Measurements from ENCODE around the gene FLVCR2. TPM values are rescaled to one million over a fixed set of nuclear protein-coding genes. Genes with fewer than 3 reads are reported as not detected.

The FLVCR2 gene
- polyA plus RNA-seq, 1 of the 3 experiments (the other 2 are of a cell fraction): 0.05 TPM

DNA sequence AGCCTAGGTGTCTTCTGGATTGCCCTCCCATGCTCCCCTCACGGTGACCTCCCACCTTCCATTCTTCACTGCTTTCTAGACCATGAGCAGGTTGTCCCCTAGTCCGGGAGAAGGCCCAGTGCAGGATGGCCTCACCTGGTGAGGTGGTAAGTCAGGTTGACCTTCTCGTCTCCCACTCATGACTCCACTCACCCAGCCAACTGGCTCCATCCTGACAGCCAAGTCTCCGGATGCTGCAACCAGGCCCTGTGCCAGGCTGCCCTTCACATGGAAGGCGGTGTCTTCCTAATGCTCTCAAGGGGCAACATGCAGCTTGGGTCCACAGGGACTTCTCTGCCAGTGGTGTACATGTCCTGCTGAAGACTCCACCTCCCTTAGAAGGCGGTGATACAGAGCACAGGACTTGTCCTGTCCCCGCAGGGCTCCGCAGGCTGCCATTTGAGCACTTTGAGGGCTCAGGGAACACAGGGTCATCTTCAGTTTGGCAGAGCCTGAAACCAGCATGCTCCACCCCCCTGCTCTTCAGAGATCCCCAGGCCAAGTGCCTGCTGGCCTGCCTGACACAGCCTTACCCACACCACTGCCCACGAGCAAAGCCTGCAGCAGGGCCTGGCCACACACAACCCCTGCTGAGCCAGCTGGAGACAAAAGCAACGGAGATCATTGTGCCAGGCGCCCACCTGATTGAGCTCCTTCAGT lies 30.7 kb upstream of the FLVCR2 start:
- no peak overlapping the region for H2AFZ ChIP-seq (ENCODE audit: low read depth)
- H3K4me2 ChIP-seq: no peak overlapping the region
- CTCF ChIA-PET: interaction anchor here (1.5 to 5.2 kb wide), 4 partner anchors 13 to 59 kb away, joined by 4 to 31 read pairs (median 10); no protein-coding TSS in a partner anchor
- no peak for DNase-seq
- H3F3A ChIP-seq (replicated peaks; ENCODE audit: insufficient read depth): no peaks in the 10 kb centered on the region
- H3K4me3 ChIP-seq (ENCODE audit: low read depth in 2 of 2, low read length in 1 of 2): no peak overlapping the region
- H3K9ac ChIP-seq: no peak overlapping the region
- TF ChIP-seq, protein P1, sequence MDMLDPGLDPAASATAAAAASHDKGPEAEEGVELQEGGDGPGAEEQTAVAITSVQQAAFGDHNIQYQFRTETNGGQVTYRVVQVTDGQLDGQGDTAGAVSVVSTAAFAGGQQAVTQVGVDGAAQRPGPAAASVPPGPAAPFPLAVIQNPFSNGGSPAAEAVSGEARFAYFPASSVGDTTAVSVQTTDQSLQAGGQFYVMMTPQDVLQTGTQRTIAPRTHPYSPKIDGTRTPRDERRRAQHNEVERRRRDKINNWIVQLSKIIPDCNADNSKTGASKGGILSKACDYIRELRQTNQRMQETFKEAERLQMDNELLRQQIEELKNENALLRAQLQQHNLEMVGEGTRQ (IDR thresholded peaks at IDR 0.05; ENCODE audit: borderline replicate concordance, low read depth, low read length): no peak
- TF ChIP-seq MEF2A (IDR thresholded peaks at IDR 0.05; ENCODE audit: borderline replicate concordance, low read depth) (no peak), TCF12 (IDR thresholded peaks at IDR 0.05) (no peak), RCOR1 (IDR thresholded peaks at IDR 0.05; ENCODE audit: low read length) (no peak), SIN3A (IDR thresholded peaks at IDR 0.05; ENCODE audit: borderline replicate concordance, low read depth, low read length) (no peak), ELF1 (IDR thresholded peaks at IDR 0.05) (no peak), GATA2 (CRISPR knock-in tag; IDR thresholded peaks at IDR 0.05) (no peak), CHD2 (IDR thresholded peaks at IDR 0.05; ENCODE audit: low read length, partially characterized antibody) (no peak), FOXJ3 (CRISPR knock-in tag; IDR thresholded peaks at IDR 0.05) (no peak), TEAD4 (IDR thresholded peaks at IDR 0.05; ENCODE audit: borderline replicate concordance, insufficient read depth) (no peak), IRF3 (IDR thresholded peaks at IDR 0.05; ENCODE audit: low read depth, low read length) (no peak), RAD21 (IDR thresholded peaks at IDR 0.05; ENCODE audit: low read length) (no peak), YY1 (IDR thresholded peaks at IDR 0.05; ENCODE audit: low read depth) (no peak), NRF1 (IDR thresholded peaks at IDR 0.05; ENCODE audit: low read depth, low read length) (no peak), MXI1 (IDR thresholded peaks at IDR 0.05; ENCODE audit: low read depth, low read length) (no peak), RXRA (IDR thresholded peaks at IDR 0.05; ENCODE audit: borderline replicate concordance, low read depth) (no peak), FOSL2 (IDR thresholded peaks at IDR 0.05; ENCODE audit: borderline replicate concordance, low read depth) (no peak), EZH2phosphoT487 (IDR thresholded peaks at IDR 0.05; ENCODE audit: borderline replicate concordance, low read depth) (no peak), NFIC (IDR thresholded peaks at IDR 0.05; ENCODE audit: borderline replicate concordance) (no peak)
- TF ChIP-seq, protein P2, sequence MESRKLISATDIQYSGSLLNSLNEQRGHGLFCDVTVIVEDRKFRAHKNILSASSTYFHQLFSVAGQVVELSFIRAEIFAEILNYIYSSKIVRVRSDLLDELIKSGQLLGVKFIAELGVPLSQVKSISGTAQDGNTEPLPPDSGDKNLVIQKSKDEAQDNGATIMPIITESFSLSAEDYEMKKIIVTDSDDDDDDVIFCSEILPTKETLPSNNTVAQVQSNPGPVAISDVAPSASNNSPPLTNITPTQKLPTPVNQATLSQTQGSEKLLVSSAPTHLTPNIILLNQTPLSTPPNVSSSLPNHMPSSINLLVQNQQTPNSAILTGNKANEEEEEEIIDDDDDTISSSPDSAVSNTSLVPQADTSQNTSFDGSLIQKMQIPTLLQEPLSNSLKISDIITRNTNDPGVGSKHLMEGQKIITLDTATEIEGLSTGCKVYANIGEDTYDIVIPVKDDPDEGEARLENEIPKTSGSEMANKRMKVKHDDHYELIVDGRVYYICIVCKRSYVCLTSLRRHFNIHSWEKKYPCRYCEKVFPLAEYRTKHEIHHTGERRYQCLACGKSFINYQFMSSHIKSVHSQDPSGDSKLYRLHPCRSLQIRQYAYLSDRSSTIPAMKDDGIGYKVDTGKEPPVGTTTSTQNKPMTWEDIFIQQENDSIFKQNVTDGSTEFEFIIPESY (IDR thresholded peaks at IDR 0.05; ENCODE audit: borderline replicate concordance, low read depth): no peak
- no peaks in the 10 kb centered on the region for H3K9me3 ChIP-seq
- H3K4me1 ChIP-seq (ENCODE audit: control insufficient read depth in 1 of 2, insufficient read depth in 2 of 2, low read depth in 1 of 2, low read length in 1 of 2): no peaks in the 10 kb centered on the region
- H4K20me1 ChIP-seq (ENCODE audit: insufficient read depth): no peaks in the 10 kb centered on the region
- 61% methylated on average over 7 of the region's 11 CpGs for WGBS (ENCODE audit: low lambda C conversion rate)
- H3K36me3 ChIP-seq (replicated peaks in 1 of 2; ENCODE audit: control insufficient read depth in 1 of 2, insufficient read depth in 2 of 2, low read length in 1 of 2): no peaks in the 10 kb centered on the region
- no peaks in the 10 kb centered on the region for H3K79me2 ChIP-seq (ENCODE audit: insufficient read depth)
- H3K9me2 ChIP-seq: no peaks in the 10 kb centered on the region
- no peak overlapping the region for H3K27ac ChIP-seq (ENCODE audit: low read depth in 2 of 2, low read length in 1 of 2)
- H3K27me3 ChIP-seq (ENCODE audit: insufficient read depth): no peaks in the 10 kb centered on the region; the same call in 1 of the 2 replicates
- POLR2A ChIA-PET: no interaction called here

Data from SK-N-SH (cell line).